HepG2 (cell line): ENCODE data around the gene LINGO1. TPM values are rescaled to one million over a fixed set of nuclear protein-coding genes. Genes with fewer than 3 reads are reported as not detected.

Source experiments
- ATRX ChIP-seq: sonication (generic); formaldehyde crosslinking; IDR thresholded peaks from 2 replicates; pipeline ENCODE4 v1.4.0; 2020; ENCODE audit warnings: missing genetic modification reagents, borderline replicate concordance
- CENPX ChIP-seq: sonication (generic); formaldehyde crosslinking; IDR thresholded peaks from 2 replicates; pipeline ENCODE4 v1.9.0; 2021; ENCODE audit warnings: mild to moderate bottlenecking, missing genetic modification reagents, moderate library complexity
- HINFP ChIP-seq: sonication (generic); formaldehyde crosslinking; IDR thresholded peaks from 2 replicates; pipeline ENCODE4 v1.4.0; 2020; ENCODE audit warnings: low read depth, mild to moderate bottlenecking, missing genetic modification reagents
- NFYB ChIP-seq: sonication (generic); formaldehyde crosslinking; IDR thresholded peaks from 2 replicates; pipeline ENCODE4 v1.4.0; 2020; ENCODE audit warnings: missing genetic modification reagents
- NFYC ChIP-seq: IDR thresholded peaks from 2 replicates; pipeline ENCODE4 v1.6.1; 2016; ENCODE audit warnings: missing genetic modification reagents, missing compliant biosample characterization
- PRPF4 ChIP-seq: fragments of 200-400 bp; formaldehyde crosslinking; IDR thresholded peaks from 2 replicates; pipeline ENCODE4 v1.6.1; 2016; ENCODE audit warnings: low read length, low read depth; ENCODE audit not compliant: poor library complexity, severe bottlenecking
- ZNF24 ChIP-seq: fragments of 450-650 bp; IDR thresholded peaks from 2 replicates; pipeline ENCODE4 v1.6.1; 2017; ENCODE audit warnings: antibody characterized with exemption, mild to moderate bottlenecking
- ZNF703 ChIP-seq: sonication (generic); formaldehyde crosslinking; IDR thresholded peaks from 2 replicates; pipeline ENCODE4 v1.5.1; 2020; ENCODE audit warnings: missing genetic modification reagents, mild to moderate bottlenecking, moderate library complexity, borderline replicate concordance
- polyA plus RNA-seq, 8 experiments: library from polyadenylated mRNA; depleted of rRNA in 3 of 8; stranded (reverse) in 7 of 8; unstranded in 1 of 8; fragments of >200 nt; fragmentation: Illumina TruSeq in 4 of 8; extraction: Trizol in 4 of 8; gene quantifications; 2 replicates each; pipeline versions ENCODE4 v1.2.1 to v1.2.3, GENCODE V29; 2011 to 2016; ENCODE audit warnings: low read depth in 4 of 8, missing spikeins in 1 of 8, mixed read lengths in 1 of 8; ENCODE audit not compliant: insufficient read depth in 1 of 8
- total RNA-seq, 5 experiments: library from RNA; depleted of rRNA; stranded (reverse); fragments of >200 nt; fragmentation: Illumina TruSeq; extraction: Trizol; gene quantifications; 2 replicates each; pipeline ENCODE4 v1.2.3, GENCODE V29; 2016; ENCODE audit warnings: low read depth in 1 of 5
- TF ChIP-seq, protein P1 (sequence below), 2 experiments: IDR thresholded peaks; 2 replicates each; pipeline ENCODE4 v1.6.1; 2011 to 2012; ENCODE audit warnings: low read length in 2 of 2, borderline replicate concordance in 1 of 2, low read depth in 1 of 2, mild to moderate bottlenecking in 1 of 2, moderate library complexity in 1 of 2
- TF ChIP-seq, protein P2 (sequence below): sonication (generic); formaldehyde crosslinking; IDR thresholded peaks from 2 replicates; pipeline ENCODE4 v1.8.0; 2022; ENCODE audit warnings: mild to moderate bottlenecking, missing genetic modification reagents, moderate library complexity

Gene LINGO1
- total and polyA plus RNA-seq, 2 of the 13 experiments (the other 11 are each of a cell fraction or from before 2014, with no cell fraction given), result 0.07 TPM; not detected in 1

GRCh38 chr15:77599899-77600298 is 32.8 kb downstream of the LINGO1 start (continued):
- no peak for TF ChIP-seq HINFP (CRISPR knock-in tag)
- peak; percentile 77 for TF ChIP-seq NFYB
- TF ChIP-seq NFYC (CRISPR knock-in tag), result peak; percentile 77
- TF ChIP-seq ATRX (CRISPR knock-in tag), result no peak
- TF ChIP-seq, protein P1, sequence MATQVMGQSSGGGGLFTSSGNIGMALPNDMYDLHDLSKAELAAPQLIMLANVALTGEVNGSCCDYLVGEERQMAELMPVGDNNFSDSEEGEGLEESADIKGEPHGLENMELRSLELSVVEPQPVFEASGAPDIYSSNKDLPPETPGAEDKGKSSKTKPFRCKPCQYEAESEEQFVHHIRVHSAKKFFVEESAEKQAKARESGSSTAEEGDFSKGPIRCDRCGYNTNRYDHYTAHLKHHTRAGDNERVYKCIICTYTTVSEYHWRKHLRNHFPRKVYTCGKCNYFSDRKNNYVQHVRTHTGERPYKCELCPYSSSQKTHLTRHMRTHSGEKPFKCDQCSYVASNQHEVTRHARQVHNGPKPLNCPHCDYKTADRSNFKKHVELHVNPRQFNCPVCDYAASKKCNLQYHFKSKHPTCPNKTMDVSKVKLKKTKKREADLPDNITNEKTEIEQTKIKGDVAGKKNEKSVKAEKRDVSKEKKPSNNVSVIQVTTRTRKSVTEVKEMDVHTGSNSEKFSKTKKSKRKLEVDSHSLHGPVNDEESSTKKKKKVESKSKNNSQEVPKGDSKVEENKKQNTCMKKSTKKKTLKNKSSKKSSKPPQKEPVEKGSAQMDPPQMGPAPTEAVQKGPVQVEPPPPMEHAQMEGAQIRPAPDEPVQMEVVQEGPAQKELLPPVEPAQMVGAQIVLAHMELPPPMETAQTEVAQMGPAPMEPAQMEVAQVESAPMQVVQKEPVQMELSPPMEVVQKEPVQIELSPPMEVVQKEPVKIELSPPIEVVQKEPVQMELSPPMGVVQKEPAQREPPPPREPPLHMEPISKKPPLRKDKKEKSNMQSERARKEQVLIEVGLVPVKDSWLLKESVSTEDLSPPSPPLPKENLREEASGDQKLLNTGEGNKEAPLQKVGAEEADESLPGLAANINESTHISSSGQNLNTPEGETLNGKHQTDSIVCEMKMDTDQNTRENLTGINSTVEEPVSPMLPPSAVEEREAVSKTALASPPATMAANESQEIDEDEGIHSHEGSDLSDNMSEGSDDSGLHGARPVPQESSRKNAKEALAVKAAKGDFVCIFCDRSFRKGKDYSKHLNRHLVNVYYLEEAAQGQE (IDR thresholded peaks at IDR 0.05; ENCODE audit: borderline replicate concordance in 1 of 2, low read depth in 1 of 2, low read length in 2 of 2), result no peak
- TF ChIP-seq, protein P2, sequence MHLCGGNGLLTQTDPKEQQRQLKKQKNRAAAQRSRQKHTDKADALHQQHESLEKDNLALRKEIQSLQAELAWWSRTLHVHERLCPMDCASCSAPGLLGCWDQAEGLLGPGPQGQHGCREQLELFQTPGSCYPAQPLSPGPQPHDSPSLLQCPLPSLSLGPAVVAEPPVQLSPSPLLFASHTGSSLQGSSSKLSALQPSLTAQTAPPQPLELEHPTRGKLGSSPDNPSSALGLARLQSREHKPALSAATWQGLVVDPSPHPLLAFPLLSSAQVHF, result no peak
- no peak for TF ChIP-seq PRPF4
- TF ChIP-seq ZNF703 (CRISPR knock-in tag), result no peak
- TF ChIP-seq CENPX (CRISPR knock-in tag), result no peak
- no peak for TF ChIP-seq ZNF24
